ENCODE measurements around the gene RDH5.

Gene RDH5

DNA sequence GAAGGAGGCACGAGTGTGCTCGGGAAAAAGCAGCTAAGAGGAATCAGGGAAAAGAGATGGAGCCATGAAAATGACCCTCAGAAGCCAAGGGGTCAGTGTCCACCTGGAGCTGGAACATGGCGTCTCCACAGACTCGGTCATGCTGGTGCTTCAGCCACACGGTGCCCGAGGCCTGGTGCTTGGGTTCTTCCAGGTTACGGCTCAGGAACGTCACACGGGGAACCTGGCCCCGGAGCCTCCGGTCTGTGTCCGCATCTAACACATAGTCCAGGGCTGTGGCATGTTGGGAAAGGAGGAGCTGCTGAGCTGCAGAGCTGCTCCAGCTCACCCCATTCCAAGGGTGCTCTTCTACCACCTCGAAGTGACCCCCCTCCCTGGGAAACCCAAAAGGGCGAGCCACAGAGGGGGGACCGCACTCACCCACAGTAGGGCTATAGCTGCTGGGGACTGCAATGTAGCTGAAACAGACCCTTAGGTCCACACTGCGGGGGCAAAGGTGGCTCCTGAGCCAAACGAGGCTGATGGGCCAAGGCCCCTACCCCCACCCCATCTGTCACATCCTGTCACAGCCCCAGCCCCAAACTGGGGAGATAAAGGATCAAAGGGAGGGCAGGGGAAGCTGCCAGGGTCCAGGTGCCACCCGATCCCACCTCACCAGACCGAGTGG, 23.3 kb upstream of the RDH5 start:
- no peak for DNase-seq

DNA sequence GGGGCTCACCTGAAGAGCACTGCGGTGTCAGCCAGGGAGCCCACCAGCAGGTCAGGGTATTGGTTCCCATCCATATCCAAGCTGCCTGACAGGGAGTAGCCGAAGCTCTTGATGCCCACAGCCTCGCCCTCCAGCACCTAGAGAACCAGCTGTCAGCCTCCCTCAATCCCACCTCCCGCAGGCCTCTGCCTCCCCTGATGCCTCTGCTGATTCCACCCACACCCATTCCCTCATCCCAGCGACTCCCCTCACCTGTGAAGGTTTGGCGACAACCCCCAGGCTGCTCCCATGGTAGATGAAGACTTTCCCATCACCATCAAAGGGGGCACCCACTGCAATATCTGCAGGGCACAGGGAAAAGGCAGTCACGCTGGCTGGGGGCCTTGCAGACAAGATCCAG, 22.5 kb upstream of the RDH5 start:
- no peak for DNase-seq

- DNase-seq, result no peak
Observed at GRCh38 chr12:55698241-55698955, 21.8 kb upstream of the RDH5 start.

DNA sequence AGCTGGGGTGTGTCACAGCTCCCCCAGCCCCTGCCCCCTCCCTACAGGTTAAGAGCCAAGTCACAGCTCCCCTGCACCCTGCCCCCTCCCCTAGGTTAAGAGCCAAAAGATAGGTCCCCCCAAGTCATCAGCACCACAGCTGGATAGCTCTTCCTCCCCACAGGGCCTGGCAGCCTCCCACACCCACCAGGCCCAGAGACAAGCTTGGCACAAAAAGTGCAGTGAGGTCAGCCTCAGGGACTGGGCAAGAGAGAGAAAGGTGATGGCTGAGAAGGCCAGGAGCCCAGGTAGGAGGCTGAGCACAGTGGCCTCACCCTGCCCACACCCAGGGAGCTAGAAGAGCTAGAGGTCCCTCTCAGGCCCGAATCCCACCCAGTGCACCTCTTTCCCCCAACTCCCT, 21.2 kb upstream of the RDH5 start:
- DNase-seq, result no peak

DNA sequence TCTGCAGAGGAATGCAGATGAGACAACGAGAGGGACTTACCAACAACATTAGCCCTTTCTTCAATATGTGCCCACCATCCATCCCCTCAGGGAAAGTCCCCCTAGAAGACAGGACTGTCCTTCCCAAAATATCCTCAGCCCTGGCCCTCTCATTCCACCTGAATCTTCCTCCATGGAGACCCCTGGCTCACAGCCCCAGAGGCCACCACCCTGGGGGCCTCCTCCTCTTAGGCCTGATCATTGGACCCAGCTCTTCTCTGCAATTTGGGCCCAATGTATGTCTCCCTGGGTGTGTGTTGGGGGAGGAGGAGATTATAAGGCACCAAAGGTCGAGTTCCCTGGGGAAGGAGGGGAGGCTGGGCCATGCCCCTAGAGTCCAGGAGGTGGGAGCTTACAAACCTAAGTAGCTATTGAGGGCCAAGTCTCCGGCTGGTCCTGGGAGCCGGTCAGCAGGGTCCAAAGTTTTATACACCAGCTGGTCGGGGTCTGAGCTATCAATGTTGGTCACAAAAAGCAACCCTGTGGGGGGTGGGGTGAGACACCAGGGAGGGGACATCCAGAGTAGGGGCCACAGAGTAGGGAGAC, 20.6 kb upstream of the RDH5 start:
- no peak for DNase-seq

DNA sequence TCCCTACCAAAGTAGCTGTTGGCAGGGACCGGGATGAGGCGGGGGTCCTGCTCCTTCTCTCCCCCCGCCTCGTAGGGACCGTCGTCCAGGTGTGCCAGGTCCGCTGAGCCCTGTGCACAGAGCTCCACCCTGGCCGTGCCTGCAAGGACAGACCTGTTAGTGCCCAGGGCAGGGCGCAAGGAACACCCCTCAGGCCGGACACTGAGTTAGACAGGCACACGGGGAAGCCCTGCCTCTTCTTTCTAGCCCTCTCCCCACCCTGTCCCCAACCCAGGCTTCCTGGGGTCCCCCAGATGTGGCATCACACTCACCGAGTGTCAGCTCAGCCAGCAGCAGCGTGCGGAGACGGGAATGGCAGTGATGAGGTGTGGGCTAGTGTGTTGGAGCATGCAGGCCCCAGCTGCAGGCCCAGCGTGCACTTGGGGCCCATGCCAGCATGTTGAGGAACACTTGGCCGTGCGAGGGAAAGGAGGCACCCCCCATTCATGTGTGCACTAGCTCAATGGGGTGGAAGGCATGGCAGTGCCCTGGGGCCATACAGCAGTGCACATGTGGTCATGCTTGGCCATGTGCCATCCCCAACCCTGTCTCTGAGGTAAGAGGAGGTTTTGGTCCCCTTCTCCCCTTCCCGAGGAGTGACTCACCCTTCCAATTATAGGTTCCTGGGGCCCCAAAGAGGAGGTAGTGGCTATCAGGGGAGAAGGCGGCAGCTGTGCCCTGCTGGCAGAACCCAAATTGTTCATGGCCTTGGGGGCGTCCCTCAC, 19.8 kb upstream of the RDH5 start:
- no peak for DNase-seq

DNA sequence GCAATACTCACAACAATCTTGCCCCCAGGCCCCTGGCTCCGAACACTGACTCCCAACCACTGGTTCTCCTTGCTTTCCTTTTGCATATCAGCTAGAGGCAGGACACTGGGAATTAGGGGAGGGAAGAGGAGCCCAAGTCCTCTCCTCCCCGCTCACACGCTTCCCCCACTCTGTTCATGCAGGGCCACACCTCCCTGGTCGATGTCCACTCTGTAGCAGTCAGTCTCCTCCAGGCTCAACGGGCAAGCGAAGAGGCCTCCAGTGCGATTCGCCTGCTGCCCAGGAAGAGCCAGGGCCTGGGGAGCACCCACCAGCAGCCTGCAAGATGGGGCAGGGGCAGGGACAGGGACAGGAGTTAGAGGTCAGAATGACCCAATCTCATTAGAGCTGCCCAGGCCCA, 17.3 kb upstream of the RDH5 start:
- DNase-seq, result no peak

DNA sequence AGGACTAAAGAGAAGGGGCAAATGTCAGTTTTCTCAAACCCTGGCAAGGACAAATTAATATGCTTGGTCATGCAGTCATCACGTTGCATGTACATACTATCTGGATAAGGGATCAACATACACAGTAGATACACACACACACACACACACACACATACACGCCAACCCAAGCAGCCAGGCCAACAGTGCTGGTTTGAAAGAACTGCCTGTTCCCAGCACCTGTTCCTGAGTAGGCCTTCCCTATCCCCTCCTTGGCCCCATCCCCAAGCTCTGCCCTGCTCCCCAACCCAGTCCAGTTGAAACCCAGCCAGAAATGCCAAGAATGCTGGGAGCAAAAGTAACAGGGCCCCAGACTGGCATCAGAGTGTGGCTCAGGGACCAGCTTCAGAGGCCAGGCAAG, 16.9 kb upstream of the RDH5 start:
- DNase-seq, result no peak

GRCh38 chr12:55703901-55704761, 16.1 kb upstream of the RDH5 start:
- no peak for DNase-seq

GRCh38 chr12:55704824-55705718, 15.1 kb upstream of the RDH5 start:
- no peak for DNase-seq

GRCh38 chr12:55705782-55706402, 14.3 kb upstream of the RDH5 start:
- DNase-seq, result no peak

DNA sequence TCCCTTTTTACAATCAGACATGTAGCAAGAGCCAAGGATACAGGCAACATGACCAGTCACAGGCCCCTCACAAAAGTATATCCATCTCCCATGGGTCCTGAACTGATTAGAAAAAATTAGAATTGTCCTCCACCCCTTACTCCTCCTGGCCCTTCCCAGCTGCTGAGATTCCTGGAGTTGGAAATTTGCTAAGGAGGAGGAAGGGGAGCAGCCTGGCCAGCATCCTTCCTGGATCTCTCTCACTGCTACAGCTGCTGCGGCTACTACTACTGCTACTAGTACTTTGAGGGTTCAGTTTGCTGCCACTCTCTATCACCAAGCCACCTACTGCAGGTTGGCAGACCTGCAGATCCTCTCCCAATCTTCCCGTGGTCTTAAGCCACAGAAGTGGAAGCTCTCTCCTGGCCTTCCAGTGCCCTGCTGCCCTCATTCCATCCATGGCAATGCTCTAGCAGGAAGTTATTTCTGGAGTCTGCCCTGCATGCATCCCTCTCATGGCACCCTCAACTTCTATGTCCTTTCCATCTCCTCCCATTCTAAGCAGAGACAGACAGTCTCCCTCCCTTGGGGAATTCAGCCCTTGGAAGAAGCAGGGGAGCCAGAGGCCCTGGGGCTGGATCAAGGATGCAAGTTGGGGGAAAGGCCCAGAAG, 13.5 kb upstream of the RDH5 start:
- DNase-seq, result no peak

- DNase-seq, result no peak
Observed at GRCh38 chr12:55707219-55707671, 12.9 kb upstream of the RDH5 start.

DNA sequence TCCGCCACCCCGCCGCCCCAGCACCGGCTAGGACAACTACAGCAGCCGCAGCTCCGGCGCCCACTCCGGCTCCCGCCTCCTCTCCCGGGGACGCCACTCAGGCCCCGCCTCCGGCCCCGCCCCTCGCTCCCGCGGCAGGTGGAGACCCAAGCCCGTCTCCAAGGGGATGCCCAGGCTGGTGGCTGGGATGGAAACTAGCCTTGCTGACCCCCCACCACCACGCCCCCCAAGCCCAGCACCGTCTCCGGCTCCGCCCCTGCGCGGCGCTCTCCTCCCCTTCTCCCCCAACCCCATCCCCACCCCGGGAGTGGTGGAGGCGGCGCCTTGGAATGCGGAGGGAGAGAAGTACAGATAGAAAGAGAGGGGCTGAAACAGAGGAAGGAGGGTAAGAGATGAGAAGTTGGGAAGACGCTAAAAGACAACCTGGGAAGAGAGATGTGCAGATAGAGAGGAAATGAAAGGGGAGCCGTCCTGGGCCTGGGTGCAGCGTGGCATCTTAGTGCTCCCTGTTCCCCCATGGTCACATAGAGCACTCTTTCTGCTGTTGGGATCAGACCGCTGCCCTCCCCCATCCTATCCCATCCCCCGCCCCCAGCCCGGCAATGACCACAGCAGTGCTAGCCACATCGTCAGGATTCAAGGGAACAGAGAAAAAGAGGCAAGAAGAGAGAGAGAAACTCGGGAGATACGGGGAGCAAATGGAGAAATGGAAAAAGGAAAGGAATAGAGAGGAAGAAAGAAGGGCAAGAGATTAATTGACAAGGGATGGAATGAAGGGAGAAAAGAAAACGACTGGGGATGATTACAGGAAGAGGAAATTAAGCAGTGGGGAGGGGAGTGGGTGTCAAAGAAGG, 12.1 kb upstream of the RDH5 start, which contains the start of gene ITGA7:
Gene ITGA7 (minus strand): TSS at position 64 of the 854 bp plus-strand sequence. CDS start 222 bp downstream, outside the sequence.
- DNase-seq, result peak; percentile 66 to 71

DNA sequence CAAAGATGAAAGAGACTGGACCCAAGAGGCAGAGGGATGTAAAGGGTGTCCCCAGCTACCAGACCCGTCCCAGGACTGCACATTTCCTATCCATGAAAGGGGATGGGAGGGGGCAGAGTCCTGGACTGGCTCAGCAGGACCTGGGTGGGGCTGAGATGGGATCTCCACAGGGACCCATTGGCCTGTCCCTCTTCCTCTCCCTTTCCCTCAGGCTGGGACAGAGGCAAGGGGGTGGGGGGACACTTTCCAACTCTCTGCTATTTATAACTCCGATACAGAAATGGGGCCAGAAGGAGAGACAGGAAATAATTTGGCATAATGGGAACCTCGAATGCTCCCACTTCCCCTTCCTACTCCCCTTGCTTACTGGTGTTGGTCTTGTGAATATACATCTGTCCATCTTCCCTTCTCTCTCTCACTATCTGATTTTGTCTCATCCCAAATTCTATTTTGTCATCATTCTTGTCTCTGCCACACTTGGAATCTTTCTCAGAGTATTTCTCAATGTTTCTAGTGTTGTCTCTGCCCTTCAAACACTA, 11.4 kb upstream of the RDH5 start:
- DNase-seq, result no peak

DNA sequence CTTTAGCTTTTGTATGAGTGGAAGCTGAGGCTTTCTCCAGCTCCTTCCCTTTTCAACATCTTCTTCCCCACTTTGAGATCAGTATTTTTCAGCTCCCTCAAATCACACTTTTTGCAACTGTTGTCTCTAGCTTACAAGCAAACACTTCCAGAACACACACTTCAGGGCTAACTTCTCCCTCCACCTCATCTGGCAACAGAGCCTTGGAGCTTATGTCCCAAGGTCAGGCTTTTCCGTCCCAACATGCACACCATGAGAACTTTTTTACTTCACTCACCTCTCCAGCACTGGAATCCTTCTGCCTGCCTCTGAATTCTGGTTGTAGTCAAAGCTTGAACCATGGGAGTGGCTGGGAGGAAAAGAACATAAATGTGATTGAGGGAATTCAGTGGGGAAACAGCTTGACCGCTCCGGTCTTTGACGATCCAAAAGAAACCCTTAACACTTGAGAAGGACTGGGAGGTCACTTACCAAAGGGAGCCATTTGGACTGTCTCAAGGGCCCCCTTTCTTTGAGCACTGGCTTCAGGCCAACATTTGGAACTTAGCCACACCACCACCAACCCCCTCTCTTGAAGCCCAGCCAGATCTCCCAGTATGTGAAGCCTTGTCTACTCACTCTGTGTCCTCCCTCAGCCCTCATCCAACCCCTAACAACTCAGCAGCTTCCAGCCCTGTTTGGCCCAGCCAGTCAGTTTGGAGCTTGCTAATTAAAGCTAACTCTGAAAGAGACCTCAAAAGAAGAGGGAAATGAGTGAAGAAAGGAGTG, 8.2 kb upstream of the RDH5 start:
- no peak for DNase-seq

DNA sequence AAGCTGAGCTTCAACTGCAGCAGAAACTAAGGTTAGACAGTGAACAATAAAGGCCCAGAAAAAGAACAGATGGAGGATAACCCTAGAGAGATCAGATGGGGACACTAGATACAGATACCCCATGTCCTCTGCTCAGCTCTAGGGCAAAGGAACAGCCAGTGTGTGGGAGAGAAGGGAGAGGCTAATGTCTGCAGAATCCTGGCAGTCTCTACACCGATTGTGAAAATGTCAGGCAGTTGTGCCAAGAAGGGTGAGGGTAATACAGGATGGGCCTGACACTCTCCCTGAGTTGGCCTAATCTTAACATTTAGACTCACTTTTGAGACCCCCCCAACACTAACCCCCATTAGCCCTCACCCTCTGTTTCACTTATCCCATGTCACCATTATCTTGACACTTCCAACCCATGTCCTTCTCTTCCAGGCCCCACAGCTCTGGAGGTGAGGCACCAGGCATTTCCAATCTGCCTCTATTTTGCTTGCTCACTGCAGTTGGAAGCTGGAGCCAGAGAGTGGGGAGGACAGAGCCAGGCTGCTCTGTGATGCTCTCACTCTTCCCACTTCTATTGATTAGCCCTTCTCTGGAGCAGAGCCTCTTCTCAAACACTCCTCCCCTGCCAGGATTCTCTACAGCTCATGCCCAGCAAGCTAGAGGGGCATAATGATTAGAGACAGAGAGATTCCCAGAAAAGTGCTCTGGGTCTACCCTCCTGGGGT, 7.3 kb upstream of the RDH5 start:
- no peak for DNase-seq

DNA sequence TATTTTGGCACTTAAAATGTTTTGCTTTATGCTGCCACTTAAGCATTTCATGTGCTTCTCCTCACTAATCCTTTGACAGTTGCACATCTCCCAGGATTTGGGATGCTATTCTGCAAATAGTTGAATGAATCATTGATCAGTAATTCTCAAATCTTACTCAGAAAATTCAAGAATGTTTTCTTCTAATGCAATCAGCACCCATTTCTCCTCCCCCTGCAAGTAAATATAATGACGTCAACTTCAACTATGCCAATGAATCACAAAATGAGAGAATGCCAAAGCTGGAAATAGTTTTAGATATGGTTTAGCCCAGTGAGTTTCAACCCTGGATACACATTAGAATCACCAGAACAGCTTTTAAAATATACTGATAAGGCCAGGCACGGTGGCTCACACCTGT, 6.5 kb upstream of the RDH5 start:
- no peak for DNase-seq
